Activated CD4-positive, alpha-beta T cell treated with anti-CD3 and anti-CD28 coated beads, Interleukin-2, amount 50 U/mL, for 48 hours (primary cell): ENCODE data around the gene ELN.
A peak's percentile ranks its signal among the peaks of the same experiment; 100 is the strongest.

Experiments
- DNase-seq, 2 experiments: peaks; one replicate each; pipeline ENCODE4 v3.0.0-alpha.2; 2020

ELN gene

GRCh38 chr7:74026406-74026902 is 1.5 kb upstream of the ELN start:
- no peak for DNase-seq

GRCh38 chr7:74026903-74027682 is 880 bp upstream of the ELN start:
- DNase-seq, result peak; percentile 72 to 75

- no peak for DNase-seq
Observed at GRCh38 chr7:74028321-74028838, 407 bp downstream of the ELN start.

- DNase-seq, result no peak
Observed at GRCh38 chr7:74029089-74029785, 1.3 kb downstream of the ELN start.

GRCh38 chr7:74029991-74030415 is 2.0 kb downstream of the ELN start:
- DNase-seq, result no peak

GRCh38 chr7:74030861-74031260 is 2.9 kb downstream of the ELN start:
- no peak for DNase-seq

GRCh38 chr7:74031403-74032190 is 3.6 kb downstream of the ELN start:
- DNase-seq, result no peak

GRCh38 chr7:74032191-74032490 is 4.2 kb downstream of the ELN start:
- DNase-seq, result no peak

GRCh38 chr7:74032624-74033371 is 4.8 kb downstream of the ELN start:
- DNase-seq, result no peak

- DNase-seq, result no peak
Observed at GRCh38 chr7:74033372-74034311, 5.7 kb downstream of the ELN start.

GRCh38 chr7:74037609-74038008 is 9.6 kb downstream of the ELN start:
- DNase-seq, result no peak

- no peak for DNase-seq
Observed at GRCh38 chr7:74038194-74038961, 10.4 kb downstream of the ELN start.

- no peak for DNase-seq
Observed at GRCh38 chr7:74039337-74039736, 11.4 kb downstream of the ELN start.

- no peak for DNase-seq
Observed at GRCh38 chr7:74040101-74040790, 12.3 kb downstream of the ELN start.

- no peak for DNase-seq
Observed at GRCh38 chr7:74040791-74041520, 13.0 kb downstream of the ELN start.

GRCh38 chr7:74042746-74043522 is 15.0 kb downstream of the ELN start:
- no peak for DNase-seq

GRCh38 chr7:74043523-74043951 is 15.6 kb downstream of the ELN start:
- no peak for DNase-seq
